ENCODE results near the gene CTDSPL.

DNA sequence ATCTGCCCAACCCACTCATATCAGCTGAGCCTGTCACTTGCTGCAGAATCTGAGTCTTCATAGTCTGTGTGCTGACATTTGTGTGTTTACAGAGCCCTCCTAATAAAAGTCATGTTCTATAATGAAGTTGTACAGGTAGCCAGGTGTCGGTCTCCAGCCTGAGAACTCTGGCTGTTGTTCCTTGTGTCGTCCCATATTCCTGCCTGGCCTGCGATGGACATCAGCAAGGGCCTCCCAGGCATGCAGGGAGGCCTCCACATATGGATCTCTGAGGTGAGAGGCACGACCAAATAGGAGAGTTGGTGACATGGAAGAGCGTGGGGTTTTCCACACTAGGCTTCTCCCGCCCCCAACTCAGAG lies 131.8 kb downstream of the CTDSPL start:
- TF ChIP-seq EZH2phosphoT487 (IDR thresholded peaks at IDR 0.05; ENCODE audit: insufficient read depth, low read depth) (no peak), EZH2 (IDR thresholded peaks at IDR 0.05; ENCODE audit: insufficient read depth, poor library complexity, severe bottlenecking) (no peak)
